Ureter (tissue), 1 donor: ENCODE data around the gene KIF25. TPM values are rescaled to one million over a fixed set of nuclear protein-coding genes. Genes with fewer than 3 reads are reported as not detected.

ENCODE experiments used
- DNase-seq: peaks from one replicate; pipeline ENCODE4 v3.0.0-alpha.2; 2020; ENCODE audit warnings: low spot score
- total RNA-seq: library from RNA; stranded (reverse); gene quantifications from one replicate; pipeline ENCODE4 v1.2.4, GENCODE V29; 2023
- donor health status: DM: yes; HTN: yes; CAD: no.

KIF25 gene
- total RNA-seq, 1 donor from 2014 or later, result not detected

GRCh38 chr6:168049706-168050224 is 52.3 kb downstream of the KIF25 start:
- DNase-seq, result no peak

GRCh38 chr6:168050225-168050880 is 52.9 kb downstream of the KIF25 start:
- DNase-seq, result no peak

- DNase-seq, result no peak
Observed at GRCh38 chr6:168050881-168051586, 53.6 kb downstream of the KIF25 start.

GRCh38 chr6:168051648-168052047 is 54.2 kb downstream of the KIF25 start:
- no peak for DNase-seq

GRCh38 chr6:168052291-168052891 is 54.9 kb downstream of the KIF25 start:
- DNase-seq, result no peak

GRCh38 chr6:168053086-168053956 is 55.9 kb downstream of the KIF25 start:
- no peak for DNase-seq

- no peak for DNase-seq
Observed at GRCh38 chr6:168053957-168054471, 56.5 kb downstream of the KIF25 start.

- DNase-seq, result no peak
Observed at GRCh38 chr6:168054765-168055560, 57.5 kb downstream of the KIF25 start.

- no peak for DNase-seq
Observed at GRCh38 chr6:168055696-168056489, 58.4 kb downstream of the KIF25 start.

GRCh38 chr6:168056892-168057527 is 59.5 kb downstream of the KIF25 start:
- no peak for DNase-seq

- DNase-seq, result peak; percentile 84
Observed at GRCh38 chr6:168057836-168058235, 60.4 kb downstream of the KIF25 start.

- no peak for DNase-seq
Observed at GRCh38 chr6:168058691-168059551, 61.5 kb downstream of the KIF25 start.

- peak; percentile 83 for DNase-seq
Observed at GRCh38 chr6:168060521-168060931, 63.1 kb downstream of the KIF25 start.

GRCh38 chr6:168061269-168062210 is 64.1 kb downstream of the KIF25 start:
- DNase-seq, result peak; percentile 65

GRCh38 chr6:168062346-168063289 is 65.1 kb downstream of the KIF25 start:
- no peak for DNase-seq

- no peak for DNase-seq
Observed at GRCh38 chr6:168063431-168063830, 66.0 kb downstream of the KIF25 start.
